Measurements from ENCODE around the gene HKDC1.

The HKDC1 gene

DNA sequence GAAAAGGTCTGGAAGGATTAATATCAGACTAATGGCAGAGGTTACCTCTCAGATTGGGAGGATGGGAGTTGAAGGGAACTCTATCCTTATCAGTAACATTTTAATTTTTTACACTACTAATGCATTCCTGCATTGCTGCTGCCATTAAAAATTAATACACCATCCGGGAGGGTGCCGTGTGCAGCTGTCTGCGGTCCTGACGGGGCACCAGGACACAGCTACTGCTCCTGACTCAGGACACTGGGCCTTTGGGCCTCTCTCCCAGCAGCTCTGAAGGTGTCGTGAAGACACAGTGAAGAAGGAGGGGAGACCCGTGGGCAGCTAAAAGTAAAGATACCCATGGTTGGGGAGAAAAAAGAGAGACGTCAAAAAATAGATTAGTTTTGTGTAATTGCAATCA lies 34.7 kb downstream of the HKDC1 start:
- TF ChIP-seq, protein P1, sequence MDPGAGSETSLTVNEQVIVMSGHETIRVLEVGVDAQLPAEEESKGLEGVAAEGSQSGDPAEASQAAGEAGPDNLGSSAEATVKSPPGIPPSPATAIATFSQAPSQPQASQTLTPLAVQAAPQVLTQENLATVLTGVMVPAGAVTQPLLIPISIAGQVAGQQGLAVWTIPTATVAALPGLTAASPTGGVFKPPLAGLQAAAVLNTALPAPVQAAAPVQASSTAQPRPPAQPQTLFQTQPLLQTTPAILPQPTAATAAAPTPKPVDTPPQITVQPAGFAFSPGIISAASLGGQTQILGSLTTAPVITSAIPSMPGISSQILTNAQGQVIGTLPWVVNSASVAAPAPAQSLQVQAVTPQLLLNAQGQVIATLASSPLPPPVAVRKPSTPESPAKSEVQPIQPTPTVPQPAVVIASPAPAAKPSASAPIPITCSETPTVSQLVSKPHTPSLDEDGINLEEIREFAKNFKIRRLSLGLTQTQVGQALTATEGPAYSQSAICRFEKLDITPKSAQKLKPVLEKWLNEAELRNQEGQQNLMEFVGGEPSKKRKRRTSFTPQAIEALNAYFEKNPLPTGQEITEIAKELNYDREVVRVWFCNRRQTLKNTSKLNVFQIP (CRISPR knock-in tag; IDR thresholded peaks at IDR 0.05; ENCODE audit: borderline replicate concordance, low read depth): no peak
- TF ChIP-seq SNAI2 (CRISPR knock-in tag; IDR thresholded peaks at IDR 0.05): no peak
- no peak for TF ChIP-seq CSDC2 (CRISPR knock-in tag; IDR thresholded peaks at IDR 0.05)
- TF ChIP-seq ZNF70 (CRISPR knock-in tag; IDR thresholded peaks at IDR 0.05): no peak
- no peak for TF ChIP-seq ZC3H10 (CRISPR knock-in tag; IDR thresholded peaks at IDR 0.05)
- no peak for TF ChIP-seq BACH2 (CRISPR knock-in tag; IDR thresholded peaks at IDR 0.05; ENCODE audit: borderline replicate concordance)
- TF ChIP-seq TCF4 (CRISPR knock-in tag; IDR thresholded peaks at IDR 0.05; ENCODE audit: borderline replicate concordance): no peak
- no peak for TF ChIP-seq PPARA (CRISPR knock-in tag; IDR thresholded peaks at IDR 0.05; ENCODE audit: borderline replicate concordance)
- TF ChIP-seq, protein P2, sequence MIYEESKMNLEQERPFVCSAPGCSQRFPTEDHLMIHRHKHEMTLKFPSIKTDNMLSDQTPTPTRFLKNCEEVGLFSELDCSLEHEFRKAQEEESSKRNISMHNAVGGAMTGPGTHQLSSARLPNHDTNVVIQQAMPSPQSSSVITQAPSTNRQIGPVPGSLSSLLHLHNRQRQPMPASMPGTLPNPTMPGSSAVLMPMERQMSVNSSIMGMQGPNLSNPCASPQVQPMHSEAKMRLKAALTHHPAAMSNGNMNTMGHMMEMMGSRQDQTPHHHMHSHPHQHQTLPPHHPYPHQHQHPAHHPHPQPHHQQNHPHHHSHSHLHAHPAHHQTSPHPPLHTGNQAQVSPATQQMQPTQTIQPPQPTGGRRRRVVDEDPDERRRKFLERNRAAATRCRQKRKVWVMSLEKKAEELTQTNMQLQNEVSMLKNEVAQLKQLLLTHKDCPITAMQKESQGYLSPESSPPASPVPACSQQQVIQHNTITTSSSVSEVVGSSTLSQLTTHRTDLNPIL (CRISPR knock-in tag; IDR thresholded peaks at IDR 0.05; ENCODE audit: low read depth): no peak
- TF ChIP-seq GLIS3 (CRISPR knock-in tag; IDR thresholded peaks at IDR 0.05): no peak
- no peak for TF ChIP-seq ESRRG (CRISPR knock-in tag; IDR thresholded peaks at IDR 0.05)
- no peak for TF ChIP-seq TOX (CRISPR knock-in tag; IDR thresholded peaks at IDR 0.05; ENCODE audit: borderline replicate concordance)
- no peak for TF ChIP-seq ZFP30 (CRISPR knock-in tag; IDR thresholded peaks at IDR 0.05)
- TF ChIP-seq ZNF565 (CRISPR knock-in tag; conservative IDR thresholded peaks at IDR 0.05; ENCODE audit: low read depth): no peak
- ATAC-seq: no peak

DNA sequence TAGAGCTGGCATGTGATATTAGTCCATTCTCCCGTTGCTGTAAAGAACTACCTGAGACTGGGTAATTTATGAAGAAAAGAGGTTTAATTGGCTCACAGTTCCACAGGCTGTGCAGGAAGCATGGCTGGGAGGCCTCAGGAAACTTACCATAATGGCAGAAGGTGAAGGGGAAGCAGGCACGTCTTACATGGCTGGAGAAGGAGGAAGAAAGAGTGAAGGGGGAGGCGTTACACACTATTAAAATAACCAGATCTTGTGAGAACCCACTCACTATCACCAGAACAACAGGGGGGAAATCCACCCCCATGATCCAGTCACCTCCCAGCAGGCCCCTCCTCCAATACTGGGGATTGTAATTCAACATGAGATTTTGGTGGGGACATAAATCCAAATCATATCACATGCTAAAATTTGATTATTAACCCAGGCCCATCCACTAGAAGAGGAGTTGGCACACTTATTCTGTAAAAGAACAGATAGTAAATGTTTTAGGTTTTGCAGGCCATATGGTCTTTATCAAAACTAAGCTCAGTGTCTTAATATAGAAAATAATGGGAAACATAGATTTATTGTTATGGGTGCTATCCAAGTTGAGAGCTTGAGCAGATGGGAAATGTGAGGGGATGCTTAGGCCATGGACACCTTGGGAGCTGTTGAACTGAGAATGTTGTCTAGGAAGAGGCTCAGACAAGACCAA lies 39.6 kb downstream of the HKDC1 start:
- peak; percentile 43; the same call in 1 of the 3 replicates for ATAC-seq

DNA sequence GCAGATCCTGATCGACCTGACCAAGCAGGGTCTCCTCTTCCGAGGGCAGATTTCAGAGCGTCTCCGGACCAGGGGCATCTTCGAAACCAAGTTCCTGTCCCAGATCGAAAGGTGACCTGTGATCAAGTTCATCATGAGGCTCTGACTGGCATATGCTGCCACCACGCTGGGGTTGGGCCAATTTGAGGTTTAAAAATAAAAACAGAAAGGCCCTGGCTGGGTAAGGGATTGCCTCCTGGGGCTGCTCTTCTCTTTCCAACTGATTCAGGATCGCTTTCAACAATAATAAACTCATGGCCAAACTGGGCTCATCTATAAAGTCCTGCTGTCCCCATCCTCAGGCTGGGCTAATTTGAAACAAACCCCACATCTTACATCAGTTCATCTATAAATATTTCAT lies 41.1 kb downstream of the HKDC1 start:
- no peak for TF ChIP-seq GLIS3 (CRISPR knock-in tag; IDR thresholded peaks at IDR 0.05)
- TF ChIP-seq, protein P1 (CRISPR knock-in tag; IDR thresholded peaks at IDR 0.05; ENCODE audit: borderline replicate concordance, low read depth): no peak
- TF ChIP-seq ZC3H10 (CRISPR knock-in tag; IDR thresholded peaks at IDR 0.05): no peak
- no peak for TF ChIP-seq TCF4 (CRISPR knock-in tag; IDR thresholded peaks at IDR 0.05; ENCODE audit: borderline replicate concordance)
- no peak for TF ChIP-seq ZNF8 (CRISPR knock-in tag; IDR thresholded peaks at IDR 0.05)
- no peak for TF ChIP-seq ZFP3 (CRISPR knock-in tag; IDR thresholded peaks at IDR 0.05)
- TF ChIP-seq ISL1 (CRISPR knock-in tag; IDR thresholded peaks at IDR 0.05): no peak
- TF ChIP-seq OSR1 (CRISPR knock-in tag; IDR thresholded peaks at IDR 0.05): no peak
- no peak for TF ChIP-seq BACH2 (CRISPR knock-in tag; IDR thresholded peaks at IDR 0.05; ENCODE audit: borderline replicate concordance)
- no peak for TF ChIP-seq ZNF565 (CRISPR knock-in tag; conservative IDR thresholded peaks at IDR 0.05; ENCODE audit: low read depth)
- TF ChIP-seq ZFP30 (CRISPR knock-in tag; IDR thresholded peaks at IDR 0.05): no peak
- no peak for TF ChIP-seq ARNTL (CRISPR knock-in tag; IDR thresholded peaks at IDR 0.05; ENCODE audit: borderline replicate concordance, low read depth)
- TF ChIP-seq, protein P2 (CRISPR knock-in tag; IDR thresholded peaks at IDR 0.05; ENCODE audit: low read depth): no peak
- ATAC-seq: no peak

More for the DNA sequence above, 39.6 kb downstream of the HKDC1 start:
- TF ChIP-seq TCF4 (CRISPR knock-in tag; IDR thresholded peaks at IDR 0.05; ENCODE audit: borderline replicate concordance) (0 out of 2 replicates have a peak, but pooled peaks have one; percentile 20), ISL1 (CRISPR knock-in tag; IDR thresholded peaks at IDR 0.05) (peak; percentile 53), CSDC2 (CRISPR knock-in tag; IDR thresholded peaks at IDR 0.05) (no peak)

DNA sequence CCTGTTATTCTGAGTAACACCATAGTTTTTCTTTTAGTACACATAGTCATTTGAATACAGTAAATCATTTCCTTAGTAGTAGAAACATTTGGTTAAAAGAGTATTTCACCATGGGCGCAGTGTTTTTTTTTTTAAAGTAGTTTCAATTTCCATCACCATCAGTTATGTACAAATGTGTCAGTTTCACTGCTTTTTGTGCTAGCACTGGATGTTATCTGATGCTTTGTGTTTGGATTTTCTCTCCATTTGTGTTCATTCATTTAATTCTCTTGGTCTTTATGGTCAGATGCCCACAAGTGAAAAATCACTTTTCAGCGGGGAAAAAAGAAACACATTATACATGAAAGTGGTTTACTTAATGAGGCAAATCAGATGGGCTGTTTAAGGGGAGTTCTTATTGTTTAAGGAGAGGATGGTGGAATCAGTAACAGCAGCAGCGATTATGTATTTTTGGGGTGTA lies 42.2 kb downstream of the HKDC1 start:
- no peak for ATAC-seq
- TF ChIP-seq, protein P3, sequence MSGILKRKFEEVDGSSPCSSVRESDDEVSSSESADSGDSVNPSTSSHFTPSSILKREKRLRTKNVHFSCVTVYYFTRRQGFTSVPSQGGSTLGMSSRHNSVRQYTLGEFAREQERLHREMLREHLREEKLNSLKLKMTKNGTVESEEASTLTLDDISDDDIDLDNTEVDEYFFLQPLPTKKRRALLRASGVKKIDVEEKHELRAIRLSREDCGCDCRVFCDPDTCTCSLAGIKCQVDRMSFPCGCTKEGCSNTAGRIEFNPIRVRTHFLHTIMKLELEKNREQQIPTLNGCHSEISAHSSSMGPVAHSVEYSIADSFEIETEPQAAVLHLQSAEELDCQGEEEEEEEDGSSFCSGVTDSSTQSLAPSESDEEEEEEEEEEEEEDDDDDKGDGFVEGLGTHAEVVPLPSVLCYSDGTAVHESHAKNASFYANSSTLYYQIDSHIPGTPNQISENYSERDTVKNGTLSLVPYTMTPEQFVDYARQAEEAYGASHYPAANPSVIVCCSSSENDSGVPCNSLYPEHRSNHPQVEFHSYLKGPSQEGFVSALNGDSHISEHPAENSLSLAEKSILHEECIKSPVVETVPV (CRISPR knock-in tag; IDR thresholded peaks at IDR 0.05): no peak
